Measurements from ENCODE around the gene CCSER2. TPM values are rescaled to one million over a fixed set of nuclear protein-coding genes. Genes with fewer than 3 reads are reported as not detected.
"Not testable (repeated sequence)": the region's sequence is repeated elsewhere in the genome, so short reads cannot be mapped to it uniquely, and the experiment has no call there.

CCSER2 gene
- total RNA-seq, 4 donors from 2014 or later = 41.2 to 61.9 (median 47.7) TPM

DNA sequence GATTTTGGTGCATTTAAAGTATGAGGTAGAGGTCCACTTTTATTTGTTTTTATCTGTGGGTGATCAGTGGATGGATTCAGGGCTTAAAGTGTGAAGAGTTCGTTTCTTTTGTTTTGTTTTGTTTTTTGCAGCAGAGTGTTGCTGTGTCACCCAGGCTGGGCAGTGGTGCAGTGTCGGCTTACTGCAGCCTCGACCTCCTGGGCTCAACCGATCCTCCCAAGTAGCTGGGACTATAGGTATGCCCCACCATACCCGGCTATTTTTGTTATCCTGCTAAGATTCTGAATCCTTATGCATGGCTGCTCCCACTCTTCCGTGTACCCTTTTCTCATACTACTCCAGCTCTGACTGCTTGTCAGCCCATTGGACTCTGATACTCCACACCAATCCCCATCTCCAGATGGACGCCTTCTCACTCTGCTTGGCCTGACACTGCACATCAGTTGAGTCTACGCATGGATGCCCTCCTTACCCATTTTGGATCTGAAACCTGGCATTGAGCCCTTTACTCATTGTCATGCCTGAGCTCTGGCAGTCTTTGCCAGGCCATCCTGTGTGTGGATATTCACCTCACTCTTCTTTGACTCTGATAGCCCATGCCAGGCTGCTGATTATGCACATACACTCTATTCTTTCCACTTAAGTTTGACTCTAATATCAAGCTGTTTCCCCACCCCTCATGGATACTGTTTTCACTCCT lies 119.5 kb downstream of the CCSER2 start:
- TF ChIP-seq, protein P1, sequence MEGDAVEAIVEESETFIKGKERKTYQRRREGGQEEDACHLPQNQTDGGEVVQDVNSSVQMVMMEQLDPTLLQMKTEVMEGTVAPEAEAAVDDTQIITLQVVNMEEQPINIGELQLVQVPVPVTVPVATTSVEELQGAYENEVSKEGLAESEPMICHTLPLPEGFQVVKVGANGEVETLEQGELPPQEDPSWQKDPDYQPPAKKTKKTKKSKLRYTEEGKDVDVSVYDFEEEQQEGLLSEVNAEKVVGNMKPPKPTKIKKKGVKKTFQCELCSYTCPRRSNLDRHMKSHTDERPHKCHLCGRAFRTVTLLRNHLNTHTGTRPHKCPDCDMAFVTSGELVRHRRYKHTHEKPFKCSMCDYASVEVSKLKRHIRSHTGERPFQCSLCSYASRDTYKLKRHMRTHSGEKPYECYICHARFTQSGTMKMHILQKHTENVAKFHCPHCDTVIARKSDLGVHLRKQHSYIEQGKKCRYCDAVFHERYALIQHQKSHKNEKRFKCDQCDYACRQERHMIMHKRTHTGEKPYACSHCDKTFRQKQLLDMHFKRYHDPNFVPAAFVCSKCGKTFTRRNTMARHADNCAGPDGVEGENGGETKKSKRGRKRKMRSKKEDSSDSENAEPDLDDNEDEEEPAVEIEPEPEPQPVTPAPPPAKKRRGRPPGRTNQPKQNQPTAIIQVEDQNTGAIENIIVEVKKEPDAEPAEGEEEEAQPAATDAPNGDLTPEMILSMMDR (IDR thresholded peaks at IDR 0.05) = no peak
- no peak for ATAC-seq (ENCODE audit: low FRiP score)

DNA sequence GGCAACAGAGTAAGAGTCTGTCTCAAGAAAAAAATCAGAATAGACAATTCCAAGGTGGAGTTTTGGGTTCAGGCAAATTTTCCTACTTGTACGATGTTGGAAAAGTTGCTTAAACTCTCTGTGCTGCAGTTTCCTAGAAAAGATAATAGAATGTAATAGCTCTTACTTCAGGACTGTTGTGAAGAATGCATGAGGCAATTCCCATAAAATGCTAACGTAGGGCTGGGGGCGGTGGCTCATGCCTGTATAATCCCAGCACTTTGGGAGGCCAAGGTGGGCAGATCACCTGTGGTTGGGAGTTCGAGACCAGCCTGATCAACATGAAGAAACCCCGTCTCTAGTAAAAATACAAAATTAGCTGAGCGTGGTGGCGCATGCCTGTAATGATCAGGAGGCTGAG lies 121.0 kb downstream of the CCSER2 start:
- ATAC-seq (ENCODE audit: low FRiP score); DNase-seq (ENCODE audit: low spot score): not testable (repeated sequence)

More for the DNA sequence above, 119.5 kb downstream of the CCSER2 start:
- DNase-seq (ENCODE audit: low spot score) = no peak

DNA sequence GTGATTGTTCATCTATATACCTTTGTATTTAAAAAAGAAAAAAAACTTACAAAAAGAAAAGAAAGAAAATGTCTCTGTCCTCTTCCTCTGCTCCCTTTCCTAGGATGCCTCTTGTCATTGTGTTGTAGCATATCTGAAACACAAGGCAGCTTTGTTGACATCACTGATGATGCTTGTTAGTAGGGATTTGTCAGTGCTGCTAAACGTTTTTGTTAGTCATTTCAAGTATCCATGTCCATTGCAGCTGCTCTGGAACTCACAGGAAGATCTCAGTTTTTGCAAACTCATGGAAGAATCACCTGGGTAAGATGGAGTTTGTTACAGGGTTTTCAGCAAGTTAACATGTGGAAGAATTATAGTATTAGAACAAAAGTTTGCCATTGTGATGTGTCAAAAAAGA lies 123.6 kb downstream of the CCSER2 start:
- no peak for ATAC-seq (ENCODE audit: low FRiP score)
- TF ChIP-seq, protein P1 (IDR thresholded peaks at IDR 0.05) = no peak

DNA sequence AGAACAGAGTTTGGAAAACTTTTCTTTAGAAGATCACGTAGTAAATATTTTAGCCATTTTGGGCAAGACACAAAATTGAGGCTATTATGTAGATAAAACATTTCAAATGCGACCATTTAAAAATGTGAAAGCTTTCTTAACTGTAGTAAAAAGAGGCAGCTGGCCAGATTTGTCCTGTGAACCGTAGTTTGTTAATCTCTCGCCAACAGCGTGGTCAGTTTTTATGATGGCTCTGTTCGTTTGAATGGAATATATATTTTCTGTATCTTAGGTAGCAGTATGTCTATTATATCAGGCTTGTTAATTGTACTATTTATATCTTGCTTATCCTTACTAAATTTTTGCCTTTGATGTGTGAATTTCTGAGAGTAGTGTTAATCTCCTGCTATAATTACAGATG lies 124.9 kb downstream of the CCSER2 start:
- ATAC-seq (ENCODE audit: low FRiP score) = no peak
- TF ChIP-seq, protein P1 (IDR thresholded peaks at IDR 0.05) = no peak
- DNase-seq (ENCODE audit: low spot score) = no peak

More for the DNA sequence above, 123.6 kb downstream of the CCSER2 start:
- no peak for DNase-seq (ENCODE audit: low spot score)

DNA sequence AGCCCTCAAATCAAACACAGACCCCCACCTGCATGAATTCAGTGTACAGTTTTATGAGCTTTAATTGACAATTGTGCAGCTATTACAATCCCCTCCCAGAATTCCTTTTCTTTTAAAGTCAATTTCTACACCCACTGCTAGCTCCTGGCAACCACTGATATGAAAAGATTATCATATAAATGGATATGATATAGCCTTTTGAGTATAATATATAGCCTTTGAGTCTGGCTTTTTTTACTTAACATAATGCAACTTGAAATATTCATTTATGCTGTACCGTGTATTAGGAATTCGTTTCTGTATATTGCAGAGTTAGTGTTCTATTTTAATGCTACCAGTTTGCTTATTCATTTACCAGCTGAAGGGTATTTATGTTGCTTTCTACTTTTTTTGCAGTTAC lies 127.7 kb downstream of the CCSER2 start:
- TF ChIP-seq, protein P1 (IDR thresholded peaks at IDR 0.05) = no peak
- ATAC-seq (ENCODE audit: low FRiP score) (no peak), DNase-seq (ENCODE audit: low spot score) (no peak)

DNA sequence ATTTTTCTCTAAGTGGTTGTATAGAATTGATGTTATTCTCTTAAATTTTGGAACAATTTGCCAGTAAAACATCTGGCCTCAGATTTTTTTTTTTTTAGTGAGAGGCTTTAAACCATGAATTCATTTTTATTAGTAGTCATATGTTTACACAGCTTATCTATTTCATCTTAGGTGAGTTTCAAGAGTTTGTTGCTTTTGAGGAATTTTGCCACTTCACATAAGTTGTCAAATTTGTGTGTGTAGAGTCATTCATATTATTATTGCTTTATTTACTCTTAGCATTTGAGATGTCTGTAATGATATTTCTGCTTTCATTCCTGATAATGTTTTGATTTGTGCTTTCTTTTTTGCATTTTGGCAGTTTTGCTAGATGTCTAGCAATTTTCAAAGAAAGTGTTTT lies 132.1 kb downstream of the CCSER2 start:
- TF ChIP-seq, protein P1 (IDR thresholded peaks at IDR 0.05) = no peak
- ATAC-seq (ENCODE audit: low FRiP score) (no peak), DNase-seq (ENCODE audit: low spot score) (no peak)

DNA sequence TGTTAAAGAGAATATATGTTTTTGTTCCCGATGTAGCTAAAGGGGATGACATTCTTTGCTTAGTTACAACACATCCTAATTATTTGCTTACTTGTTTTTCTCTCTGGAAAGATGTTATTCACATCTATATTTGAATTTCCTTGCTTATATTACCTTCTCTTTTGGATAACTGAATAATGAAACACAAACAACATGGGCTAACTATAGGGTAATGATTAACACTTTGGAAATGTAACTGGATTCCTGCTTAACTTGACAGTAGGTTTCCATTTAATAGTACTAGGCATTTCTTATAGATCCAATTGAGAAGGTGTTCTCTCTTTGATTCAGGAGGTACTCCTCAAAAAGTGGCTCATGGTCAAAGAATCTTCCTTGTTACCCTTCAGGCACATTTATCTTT lies 141.1 kb downstream of the CCSER2 start:
- TF ChIP-seq, protein P1 (IDR thresholded peaks at IDR 0.05) = no peak
- ATAC-seq (ENCODE audit: low FRiP score) (no peak), DNase-seq (ENCODE audit: low spot score) (no peak)

Data from omental fat pad (tissue), 4 donors.